Motor neuron (in vitro differentiated cells): ENCODE measurements around the gene TBC1D10B. TPM values are rescaled to one million over a fixed set of nuclear protein-coding genes. Genes with fewer than 3 reads are reported as not detected.

Experiments
- ATAC-seq, 8 experiments: fragments of 200-7000 bp; cut with Tn5 transposase; replicated peaks in 6 of 8; 2 replicates each; pipeline ENCODE4 v1.8.0; 2021; ENCODE audit warnings: mild to moderate bottlenecking in 8 of 8, moderate library complexity in 8 of 8
- H3K27ac ChIP-seq, 2 donors: fragments of 250-450 bp; sonication (Bioruptor Pico); 2 replicates each; pipeline ENCODE4 v1.9.0; 2021; ENCODE audit warnings: antibody characterized with exemption in 2 of 2, mild to moderate bottlenecking in 2 of 2, moderate library complexity in 1 of 2
- H3K4me1 ChIP-seq, 2 donors: fragments of 250-450 bp; sonication (Bioruptor Pico); replicated peaks in 1 of 2; 2 replicates each; pipeline ENCODE4 v1.6.1; 2021; ENCODE audit warnings: antibody characterized with exemption in 2 of 2, mild to moderate bottlenecking in 2 of 2, moderate library complexity in 1 of 2
- H3K4me3 ChIP-seq, 5 donors: fragments of 250-450 bp; sonication (Bioruptor Pico); 2 replicates each; pipeline ENCODE4 v1.9.0; 2021; ENCODE audit warnings: antibody characterized with exemption in 5 of 5, mild to moderate bottlenecking in 5 of 5, moderate library complexity in 4 of 5
- WGBS, 10 experiments: fragments of 450-650 bp; shearing (Covaris generic); methylation state at CpG; one replicate each; pipeline ENCODE4 v1.0.0; 2022; 5-methylcytosine and 5-hydroxymethylcytosine counted together
- in situ Hi-C, 9 experiments: fragments of 400-800 bp; cut with MboI; loops; one replicate each; pipeline ENCODE4 v1.15.0; 2021; ENCODE audit warnings: low sequenced_read_pairs in 9 of 9, low pct_unique_long_range_greater_than_20kb in 2 of 9; ENCODE audit not compliant: unreplicated experiment in 9 of 9
- total RNA-seq, 8 experiments: library from RNA; unstranded; fragments of 300-600 nt; gene quantifications; 2 replicates each; pipeline versions ENCODE4 v1.2.3 to v1.2.4, GENCODE V29; 2022

Gene TBC1D10B, protein sequence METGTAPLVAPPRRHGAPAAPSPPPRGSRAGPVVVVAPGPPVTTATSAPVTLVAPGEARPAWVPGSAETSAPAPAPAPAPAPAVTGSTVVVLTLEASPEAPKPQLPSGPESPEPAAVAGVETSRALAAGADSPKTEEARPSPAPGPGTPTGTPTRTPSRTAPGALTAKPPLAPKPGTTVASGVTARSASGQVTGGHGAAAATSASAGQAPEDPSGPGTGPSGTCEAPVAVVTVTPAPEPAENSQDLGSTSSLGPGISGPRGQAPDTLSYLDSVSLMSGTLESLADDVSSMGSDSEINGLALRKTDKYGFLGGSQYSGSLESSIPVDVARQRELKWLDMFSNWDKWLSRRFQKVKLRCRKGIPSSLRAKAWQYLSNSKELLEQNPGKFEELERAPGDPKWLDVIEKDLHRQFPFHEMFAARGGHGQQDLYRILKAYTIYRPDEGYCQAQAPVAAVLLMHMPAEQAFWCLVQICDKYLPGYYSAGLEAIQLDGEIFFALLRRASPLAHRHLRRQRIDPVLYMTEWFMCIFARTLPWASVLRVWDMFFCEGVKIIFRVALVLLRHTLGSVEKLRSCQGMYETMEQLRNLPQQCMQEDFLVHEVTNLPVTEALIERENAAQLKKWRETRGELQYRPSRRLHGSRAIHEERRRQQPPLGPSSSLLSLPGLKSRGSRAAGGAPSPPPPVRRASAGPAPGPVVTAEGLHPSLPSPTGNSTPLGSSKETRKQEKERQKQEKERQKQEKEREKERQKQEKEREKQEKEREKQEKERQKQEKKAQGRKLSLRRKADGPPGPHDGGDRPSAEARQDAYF
- 10 to 100 TPM; 15.4 to 32.3 (median 21.5) TPM for total RNA-seq

DNA sequence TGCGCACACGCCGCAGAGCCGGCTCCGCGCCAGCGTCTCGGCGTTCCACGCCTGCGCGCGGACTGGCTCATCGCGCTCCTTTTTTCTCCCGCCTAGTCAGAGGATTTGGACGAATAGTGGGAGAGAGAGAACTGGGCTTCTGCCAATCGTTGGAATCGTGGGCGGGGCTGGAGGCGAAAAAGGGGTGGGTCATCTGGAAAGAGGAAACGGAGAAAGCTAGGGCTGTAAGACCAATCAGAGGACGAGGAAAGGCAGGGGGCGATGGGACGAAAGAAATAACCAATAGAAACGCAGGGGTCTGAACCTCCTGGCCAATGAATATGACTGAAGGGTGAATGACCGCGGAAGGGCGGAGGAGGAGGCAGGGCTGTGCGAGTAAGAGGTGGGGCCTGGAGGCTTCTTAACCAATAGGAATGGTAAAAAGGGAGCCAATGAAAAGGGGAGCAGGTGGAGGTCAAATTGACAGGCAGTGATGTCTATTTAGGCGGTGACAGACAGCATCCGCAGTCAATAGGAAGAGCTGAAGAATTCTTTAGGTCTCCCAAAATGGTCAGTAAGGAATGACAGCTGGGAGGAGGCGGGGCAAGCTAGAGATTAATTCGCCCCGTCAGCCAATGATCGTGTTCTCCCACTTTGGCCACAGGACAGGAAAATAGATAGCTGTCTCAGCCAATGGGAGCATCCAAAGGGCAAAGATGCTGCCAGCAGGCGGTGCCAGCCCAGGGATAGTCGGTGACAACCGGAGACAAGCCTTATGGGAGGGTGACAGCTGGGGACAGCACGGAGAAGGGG, at the start of gene TBC1D10B:
Gene TBC1D10B (minus strand): TSS at position 39 of the 792 bp plus-strand sequence. CDS start 311 bp downstream, outside the sequence.
- ATAC-seq = peak; percentile 83 to 88 (median 84)
- H3K4me3 ChIP-seq = peak within 1 kb of the TSS; percentile 49 to 95 (median 82)
- H3K27ac ChIP-seq = peak within 1 kb of the TSS; percentile 91 to 93
- H3K4me1 ChIP-seq = peaks cover 14 to 19% of the 10 kb centered on the region in 2 donors
- WGBS, 10 experiments = 0 to 1% (median 0%) methylated on average over 2 to 15 of the region's 40 CpGs; no CpG with 5 or more reads in 2 of the 10 experiments
- in situ Hi-C loops = no loop called here

DNA sequence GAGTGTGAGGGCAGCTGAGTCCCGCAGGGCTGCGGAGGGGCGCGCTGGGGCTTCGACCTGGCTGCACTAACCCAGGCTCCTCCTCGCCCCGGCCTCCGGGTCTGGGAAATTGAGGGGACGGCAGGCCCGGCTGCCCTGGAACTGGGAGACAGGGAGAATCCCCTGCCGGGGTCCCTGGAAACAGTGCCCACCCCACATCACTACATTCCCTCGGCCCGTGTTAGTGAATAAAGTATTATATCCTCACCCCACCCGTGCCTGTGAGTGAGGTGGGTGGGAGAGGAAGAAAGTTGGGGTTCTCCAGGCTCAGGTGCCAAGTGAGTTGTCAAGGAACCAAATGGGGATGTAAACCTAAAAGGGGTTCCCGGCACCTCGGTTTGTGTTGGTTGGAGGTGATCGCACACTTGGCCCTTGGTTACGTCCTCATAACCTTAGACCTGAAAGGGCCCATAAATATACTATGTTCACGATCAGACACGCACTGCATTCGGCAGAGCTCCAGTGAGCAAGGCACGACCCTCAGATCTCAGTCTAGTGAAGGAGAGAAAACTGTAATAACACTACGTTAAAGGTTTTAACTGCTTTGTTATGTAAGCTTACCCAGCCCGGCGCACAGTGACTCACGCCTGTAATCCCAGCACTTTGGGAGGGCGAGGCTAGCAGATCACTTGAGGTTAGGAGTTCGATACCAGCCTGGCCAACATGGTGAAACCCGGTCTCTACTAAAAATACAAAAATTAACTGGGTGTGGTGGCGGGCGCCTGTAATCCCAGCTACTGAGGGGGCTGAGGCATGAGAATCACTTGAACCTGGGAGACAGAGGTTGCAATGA, 48.3 kb upstream of the TBC1D10B start:
- no peak for ATAC-seq
- 80 to 100% (median 97%) methylated on average over 2 to 13 of the region's 31 CpGs; no CpG with 5 or more reads in 2 of the 10 experiments for WGBS, 10 experiments

DNA sequence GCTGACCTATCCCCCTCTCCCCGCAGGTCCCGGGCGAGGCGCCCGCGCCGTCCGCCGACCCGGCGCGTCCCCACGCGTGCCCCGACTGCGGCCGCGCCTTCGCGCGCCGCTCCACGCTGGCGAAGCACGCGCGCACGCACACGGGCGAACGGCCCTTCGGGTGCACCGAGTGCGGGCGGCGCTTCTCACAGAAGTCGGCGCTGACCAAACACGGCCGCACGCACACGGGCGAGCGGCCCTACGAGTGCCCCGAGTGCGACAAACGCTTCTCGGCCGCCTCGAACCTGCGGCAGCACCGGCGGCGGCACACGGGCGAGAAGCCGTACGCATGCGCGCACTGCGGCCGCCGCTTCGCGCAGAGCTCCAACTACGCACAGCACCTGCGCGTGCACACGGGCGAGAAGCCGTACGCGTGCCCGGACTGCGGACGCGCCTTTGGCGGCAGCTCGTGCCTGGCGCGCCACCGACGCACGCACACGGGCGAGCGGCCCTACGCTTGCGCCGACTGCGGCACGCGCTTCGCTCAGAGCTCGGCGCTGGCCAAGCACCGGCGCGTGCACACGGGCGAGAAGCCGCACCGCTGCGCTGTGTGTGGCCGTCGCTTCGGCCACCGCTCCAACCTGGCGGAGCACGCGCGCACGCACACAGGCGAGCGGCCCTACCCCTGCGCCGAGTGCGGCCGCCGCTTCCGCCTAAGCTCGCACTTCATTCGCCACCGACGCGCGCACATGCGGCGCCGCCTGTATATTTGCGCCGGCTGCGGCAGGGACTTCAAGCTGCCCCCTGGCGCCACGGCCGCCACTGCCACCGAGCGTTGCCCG, 47.4 kb upstream of the TBC1D10B start:
- peaks cover 5 to 21% of the 10 kb centered on the region in 2 donors for H3K4me1 ChIP-seq
- ATAC-seq = peak; percentile 90 to 96 (median 94)
- H3K4me3 ChIP-seq = peak overlapping the region; percentile 33 to 41 (median 40)
- peak overlapping the region; percentile 78 to 83 for H3K27ac ChIP-seq
- 0 to 5% (median 1%) methylated on average over 6 to 33 of the region's 140 CpGs; no CpG with 5 or more reads in 5 of the 10 experiments for WGBS, 10 experiments
- in situ Hi-C loops = loop anchor here in 3 of 9 experiments (25.0 kb wide), 2 partner anchors 305 to 330 kb away; partner anchors contain the start of genes PPP4C (in 2 of the 3), TBX6 (in 2 of the 3), YPEL3 (in 2 of the 3) and GDPD3 (in 1 of the 3)

More for the DNA sequence above, 48.3 kb upstream of the TBC1D10B start:
- H3K4me3 ChIP-seq = peak overlapping the region; percentile 33 to 41 (median 40)
- in situ Hi-C loops = loop anchor here in 3 of 9 experiments (25.0 kb wide), 2 partner anchors 306 to 331 kb away; partner anchors contain the start of genes PPP4C (in 2 of the 3), TBX6 (in 2 of the 3), YPEL3 (in 2 of the 3) and GDPD3 (in 1 of the 3)
- H3K27ac ChIP-seq = peak overlapping the region; percentile 70 to 83
- peaks cover 5 to 21% of the 10 kb centered on the region in 2 donors for H3K4me1 ChIP-seq

DNA sequence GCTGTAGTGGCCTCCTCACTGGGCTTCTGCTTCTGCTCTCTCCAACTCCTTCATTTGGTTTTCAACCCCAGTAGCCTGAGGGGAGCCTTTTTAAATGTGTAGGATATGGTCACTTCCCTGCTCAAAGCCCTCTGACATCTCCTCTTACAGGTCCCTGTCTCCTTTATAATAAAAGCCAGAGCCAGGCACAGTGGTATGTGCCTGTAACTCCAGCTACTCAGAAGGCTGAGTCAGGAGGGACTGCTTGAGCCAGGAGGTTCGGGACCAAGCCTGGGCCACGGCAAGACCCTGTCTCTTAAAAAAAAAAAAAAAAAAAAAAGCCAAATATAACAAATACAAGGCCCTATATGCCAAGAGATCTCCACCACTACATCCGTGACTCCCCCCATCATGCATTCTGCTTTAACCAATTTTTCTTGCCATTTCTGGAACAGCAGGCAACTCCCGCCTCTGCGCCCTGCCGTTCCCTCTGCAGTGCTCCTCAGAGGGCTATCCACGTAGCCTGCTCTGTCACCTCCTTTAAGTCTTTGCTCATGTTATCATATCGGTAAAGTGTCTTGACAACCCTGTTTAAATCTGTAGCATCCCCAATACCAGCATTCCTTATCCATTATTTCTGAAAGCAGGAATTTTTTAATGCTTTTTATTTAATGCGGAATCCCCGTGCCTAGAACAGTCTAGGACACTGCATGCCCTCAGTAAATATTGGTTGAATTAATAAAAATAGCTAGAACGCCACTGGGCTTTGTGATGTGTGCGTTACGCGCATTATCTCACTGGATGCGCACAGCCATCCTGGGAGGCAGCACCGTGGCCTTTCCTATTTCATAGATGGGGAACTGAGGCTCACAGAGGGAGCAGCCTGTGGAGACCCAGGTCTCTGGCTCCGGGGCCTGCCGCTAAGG, 46.6 kb upstream of the TBC1D10B start:
- peak in 1 of 8 experiments; percentile 7 for ATAC-seq
- Histone ChIP-seq H3K4me1 (peaks cover 5 to 21% of the 10 kb centered on the region in 2 donors), H3K4me3 (peak overlapping the region; percentile 33 to 41 (median 40)), H3K27ac (peak overlapping the region; percentile 78 to 83)
- WGBS, 10 experiments = 64 to 95% (median 81%) methylated on average over 1 to 12 of the region's 18 CpGs
- in situ Hi-C loops = loop anchor here in 3 of 9 experiments (25.0 kb wide), 2 partner anchors 305 to 330 kb away; partner anchors contain the start of genes PPP4C (in 2 of the 3), TBX6 (in 2 of the 3), YPEL3 (in 2 of the 3) and GDPD3 (in 1 of the 3)

DNA sequence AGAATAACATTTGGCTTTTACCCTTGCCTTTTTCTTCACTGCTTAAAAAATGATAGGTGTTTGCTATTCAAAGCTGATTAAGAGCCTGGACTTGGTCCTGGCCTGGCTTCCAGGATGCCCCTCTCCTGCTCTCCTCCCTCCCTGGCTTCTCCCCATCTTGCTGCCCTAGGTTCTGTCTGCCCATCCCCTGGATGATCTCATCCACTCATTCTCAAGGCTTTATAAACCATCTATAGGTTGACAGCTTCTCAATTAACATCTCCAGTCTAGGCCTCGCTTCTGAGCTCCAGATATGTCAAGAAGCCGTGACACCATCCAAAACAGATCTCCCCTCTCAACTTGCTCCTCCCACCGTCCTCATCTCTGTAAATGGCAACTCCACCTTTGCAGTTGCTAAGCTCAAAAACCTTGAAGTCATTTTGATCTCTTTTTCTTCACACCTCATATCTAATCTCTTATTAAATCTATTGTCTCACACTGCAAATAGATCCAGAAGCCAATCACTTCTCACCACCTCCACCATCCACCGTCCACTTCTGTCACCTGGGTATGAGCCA, 45.8 kb upstream of the TBC1D10B start:
- H3K4me3 ChIP-seq = no peak overlapping the region
- in situ Hi-C loops = loop anchor here in 3 of 9 experiments (25.0 kb wide), 2 partner anchors 304 to 329 kb away; partner anchors contain the start of genes PPP4C (in 2 of the 3), TBX6 (in 2 of the 3), YPEL3 (in 2 of the 3) and GDPD3 (in 1 of the 3)
- peaks cover 5 to 21% of the 10 kb centered on the region in 2 donors for H3K4me1 ChIP-seq
- 20 to 100% (median 90%) methylated on average over 1 to 4 of the region's 4 CpGs; no CpG with 5 or more reads in 1 of the 10 experiments for WGBS, 10 experiments
- ATAC-seq = no peak
- no peak overlapping the region for H3K27ac ChIP-seq

DNA sequence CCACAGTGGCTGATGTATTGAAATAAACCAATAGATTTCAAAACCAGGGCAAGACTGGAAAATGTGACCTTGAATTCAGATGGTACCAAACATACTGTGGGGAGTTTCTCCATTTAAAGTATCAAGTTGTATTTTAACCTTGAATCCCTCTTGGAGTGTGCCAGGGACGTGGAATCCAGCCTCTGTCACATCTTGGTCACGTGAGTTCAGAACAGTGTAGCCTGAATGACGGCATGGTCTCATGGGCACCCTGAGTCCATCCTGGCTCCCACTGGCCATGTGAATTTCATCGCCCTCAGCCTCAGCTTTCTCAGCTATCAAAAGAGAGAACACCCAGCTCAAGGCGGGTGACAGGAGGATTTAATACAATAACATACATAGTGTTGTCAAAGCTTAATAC, 43.9 kb upstream of the TBC1D10B start:
- no peak overlapping the region for H3K27ac ChIP-seq
- WGBS, 10 experiments = 90 to 100% (median 97%) methylated on average over 2 to 3 of the region's 5 CpGs; no CpG with 5 or more reads in 4 of the 10 experiments
- no peak for ATAC-seq
- peaks cover 11 to 23% of the 10 kb centered on the region in 2 donors for H3K4me1 ChIP-seq
- in situ Hi-C loops = loop anchor here in 3 of 9 experiments (25.0 kb wide), 2 partner anchors 302 to 327 kb away; partner anchors contain the start of genes PPP4C (in 2 of the 3), TBX6 (in 2 of the 3), YPEL3 (in 2 of the 3) and GDPD3 (in 1 of the 3)
- H3K4me3 ChIP-seq = no peak overlapping the region

DNA sequence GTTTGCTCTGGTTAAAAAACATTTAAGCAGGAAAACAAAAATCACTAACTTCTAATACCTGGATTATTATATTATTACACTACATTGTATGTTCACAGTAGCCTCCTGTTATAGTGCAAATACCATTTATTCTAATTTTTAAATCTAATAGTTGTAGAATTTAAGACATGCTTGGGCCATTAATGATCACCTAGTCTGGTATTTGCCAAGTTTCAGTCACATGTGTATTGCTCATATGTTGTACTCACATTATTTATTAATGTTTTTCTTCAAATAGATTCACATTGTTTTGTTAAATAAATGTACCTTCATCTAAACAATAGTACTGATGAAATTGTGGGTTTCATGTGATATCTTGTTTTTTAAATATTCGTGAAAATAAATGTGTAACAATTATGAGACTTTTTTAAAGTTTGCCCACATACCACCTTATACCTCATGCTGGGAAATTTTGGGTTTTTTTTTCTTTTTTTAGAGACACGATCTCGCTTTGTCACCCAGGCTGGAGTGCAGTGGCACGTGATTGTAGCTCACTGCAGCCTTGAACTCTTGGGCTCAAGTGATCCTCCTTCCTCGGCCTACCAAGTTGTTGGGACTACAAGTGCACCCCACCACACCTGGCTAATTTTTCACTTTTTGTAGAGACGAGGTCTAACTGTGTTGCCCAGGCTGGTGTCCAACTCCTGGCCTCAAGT, 43.0 kb upstream of the TBC1D10B start:
- H3K27ac ChIP-seq = no peak overlapping the region
- in situ Hi-C loops = loop anchor here in 3 of 9 experiments (25.0 kb wide), 2 partner anchors 301 to 326 kb away; partner anchors contain the start of genes PPP4C (in 2 of the 3), TBX6 (in 2 of the 3), YPEL3 (in 2 of the 3) and GDPD3 (in 1 of the 3)
- peaks cover 11 to 19% of the 10 kb centered on the region in 2 donors for H3K4me1 ChIP-seq
- WGBS, 10 experiments = 63 to 100% (median 93%) methylated on average over 1 to 6 of the region's 6 CpGs
- ATAC-seq = no peak
- no peak overlapping the region for H3K4me3 ChIP-seq

DNA sequence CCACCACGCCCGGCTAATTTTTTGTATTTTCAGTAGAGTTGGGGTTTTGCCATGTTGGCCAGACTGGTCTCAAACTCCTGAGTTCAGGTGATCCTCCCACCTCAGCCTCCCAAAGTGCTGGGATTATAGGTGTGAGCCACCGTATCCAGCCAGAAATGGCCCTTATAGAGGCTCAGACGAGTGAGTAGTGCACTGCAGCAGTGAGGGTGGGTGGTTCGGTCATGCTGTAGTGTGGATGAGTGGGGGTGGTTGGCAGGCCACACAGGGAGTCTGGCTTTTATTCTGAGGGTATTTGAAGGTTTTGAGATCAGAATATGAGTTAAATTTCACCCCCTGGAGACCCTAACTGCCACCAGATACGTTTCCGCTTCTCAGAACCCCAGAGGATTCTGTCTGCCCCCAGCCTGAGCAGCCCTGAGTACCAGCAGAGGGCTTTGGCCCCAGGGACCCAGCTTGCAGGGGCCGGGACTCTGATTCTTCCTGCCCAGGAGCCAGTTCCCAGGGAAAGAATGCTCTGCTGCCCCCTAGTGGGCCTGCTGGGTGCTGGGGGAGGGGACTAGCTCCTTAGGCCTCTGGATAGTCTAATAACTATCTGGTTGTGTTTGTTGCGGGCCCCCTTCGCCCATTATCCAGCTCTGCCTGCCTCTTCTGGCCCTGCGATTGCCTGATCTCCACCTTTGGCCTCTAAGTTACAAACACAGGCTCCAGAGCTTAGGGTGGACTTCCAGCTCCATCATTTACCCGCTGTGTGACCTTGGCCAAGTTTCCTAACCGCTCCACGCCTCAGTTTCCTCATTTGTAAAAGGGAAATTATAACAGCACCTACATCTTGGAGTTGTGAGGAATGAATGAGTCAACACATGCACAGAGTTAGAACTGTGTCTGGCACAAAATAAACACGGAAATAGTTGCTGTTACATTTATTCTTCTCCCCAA, 39.1 kb upstream of the TBC1D10B start:
- in situ Hi-C loops = loop anchor here in 3 of 9 experiments (25.0 kb wide), 2 partner anchors 297 to 322 kb away; partner anchors contain the start of genes PPP4C (in 2 of the 3), TBX6 (in 2 of the 3), YPEL3 (in 2 of the 3) and GDPD3 (in 1 of the 3)
- Histone ChIP-seq H3K27ac (peak overlapping the region in 1 of 2 donors; percentile 3), H3K4me3 (peak overlapping the region in 1 of 5 donors; percentile 0), H3K4me1 (peaks cover 6 to 9% of the 10 kb centered on the region in 2 donors)
- 48 to 100% (median 70%) methylated on average over 2 to 11 of the region's 15 CpGs; no CpG with 5 or more reads in 2 of the 10 experiments for WGBS, 10 experiments
- peak; percentile 43 to 69 (median 68) for ATAC-seq
